NCI-H526 treated with DMSO at 0.1 percent for 48 hours (cell line): ENCODE measurements around the gene ZXDC.
A peak's percentile ranks its signal among the peaks of the same experiment; 100 is the strongest.

Experiments
- DNase-seq: peaks from one replicate; lab custom pipeline; 2025; lab: John Stamatoyannopoulos, UW

ZXDC gene

GRCh38 chr3:126490619-126491018 is 14.9 kb upstream of the ZXDC start:
- no peak for DNase-seq

- no peak for DNase-seq
Observed at GRCh38 chr3:126488886-126489569, 13.3 kb upstream of the ZXDC start.

DNA sequence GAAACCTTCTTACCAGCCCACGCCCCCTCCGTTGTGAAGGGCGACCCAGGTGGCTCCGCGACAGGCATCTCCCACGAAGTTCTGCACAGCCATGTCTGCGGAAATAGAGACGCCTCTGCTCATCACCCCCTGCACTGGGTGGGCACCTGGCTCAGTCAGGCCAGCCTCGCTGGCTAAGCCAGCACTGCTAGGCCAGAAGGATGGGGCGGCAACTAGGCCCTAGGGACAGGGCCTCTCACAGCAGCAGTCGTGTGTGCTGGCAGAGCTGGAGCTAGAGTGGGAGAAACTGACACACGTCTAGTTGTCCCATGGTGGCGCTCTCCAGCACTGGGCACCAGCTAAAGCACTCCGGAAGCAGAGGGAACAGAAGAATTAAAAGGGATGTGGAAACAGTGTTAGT is 12.5 kb upstream of the ZXDC start:
- no peak for DNase-seq

- no peak for DNase-seq
Observed at GRCh38 chr3:126487151-126487771, 11.6 kb upstream of the ZXDC start.

DNA sequence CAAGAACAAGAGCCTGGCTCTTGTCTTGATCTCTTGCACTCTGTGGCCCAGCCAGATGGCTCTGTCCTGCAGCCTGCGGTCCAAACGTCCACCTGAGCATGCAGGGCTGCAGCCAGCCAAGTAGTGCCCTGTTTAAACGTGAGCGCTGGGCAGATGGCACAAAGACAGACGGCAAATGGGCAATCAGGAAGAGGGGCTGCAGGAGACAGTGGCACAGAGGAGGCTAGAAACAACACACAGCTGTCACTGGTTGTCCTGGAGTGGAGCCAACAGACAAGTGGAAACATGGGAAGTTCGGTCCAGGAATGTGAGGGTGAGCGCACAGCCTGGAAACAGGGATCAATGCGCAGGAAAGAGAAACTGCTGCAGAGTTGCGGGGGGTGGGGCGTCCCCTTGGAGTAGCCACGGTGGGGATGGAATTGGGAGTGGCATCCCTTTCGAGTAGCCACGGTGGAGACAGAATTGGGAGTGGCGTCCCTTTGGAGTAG is 10.7 kb upstream of the ZXDC start:
- no peak for DNase-seq

DNA sequence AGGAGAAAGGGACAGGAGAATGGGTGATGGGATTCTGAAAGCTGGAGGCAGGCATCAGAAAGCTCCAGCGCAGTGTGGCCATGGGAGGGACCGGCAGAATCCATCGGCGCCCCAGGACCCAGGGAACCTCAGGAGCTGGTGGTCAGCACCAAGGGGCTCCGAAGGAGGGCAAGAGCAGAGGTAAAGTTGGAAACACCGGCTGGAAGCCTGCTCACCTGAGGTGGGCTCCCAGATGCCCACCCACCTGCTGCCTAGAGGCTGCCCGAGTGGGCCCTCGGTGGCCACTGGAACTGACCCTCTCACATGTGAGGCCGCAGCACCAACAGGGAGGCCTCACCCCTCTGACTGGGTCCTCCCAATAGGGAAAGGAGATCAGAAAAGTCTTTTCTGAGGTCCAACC is 10.3 kb upstream of the ZXDC start:
- DNase-seq: no peak

- DNase-seq: no peak
Observed at GRCh38 chr3:126485176-126485897, 9.6 kb upstream of the ZXDC start.

DNA sequence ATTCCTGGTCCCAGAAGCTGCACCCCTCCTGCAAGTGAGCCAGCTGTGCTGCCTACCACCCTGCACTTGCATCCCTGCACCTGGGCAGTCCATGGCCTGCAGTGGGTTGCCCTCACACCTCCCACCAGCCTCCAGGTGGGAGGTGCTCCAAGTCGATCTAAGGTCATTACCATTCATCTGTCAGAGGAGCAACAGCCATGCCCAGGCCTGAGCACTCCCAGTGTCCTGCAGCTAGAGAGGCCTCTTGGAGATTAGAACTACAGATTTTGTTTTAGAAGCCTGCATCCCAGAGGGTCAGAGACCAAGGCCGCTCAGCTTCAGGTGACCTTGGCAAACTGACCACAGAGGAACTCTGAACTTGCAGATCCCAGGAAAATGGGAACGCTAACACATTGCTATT is 9.0 kb upstream of the ZXDC start:
- no peak for DNase-seq

DNA sequence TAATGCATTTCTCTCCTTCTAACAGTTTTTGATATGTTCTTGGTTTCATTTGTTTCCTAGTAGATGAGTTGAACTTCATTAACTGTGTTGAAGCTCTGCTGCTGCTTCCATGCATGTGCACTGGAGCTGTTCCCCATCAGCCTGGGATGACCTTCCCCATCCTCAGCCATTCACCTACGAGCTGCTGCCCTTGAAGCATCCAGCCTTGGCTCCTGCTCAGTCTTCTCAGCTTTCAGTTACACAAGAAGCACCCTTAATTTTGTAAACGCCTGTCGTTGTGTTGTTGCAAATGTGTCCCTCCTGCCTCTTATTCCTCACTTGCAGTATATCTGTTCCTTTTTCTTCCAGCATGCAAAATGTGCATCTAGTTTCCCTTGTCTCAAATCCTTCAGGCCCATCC is 8.5 kb upstream of the ZXDC start:
- DNase-seq: no peak

GRCh38 chr3:126483321-126483761 is 7.7 kb upstream of the ZXDC start:
- DNase-seq: no peak

- no peak for DNase-seq
Observed at GRCh38 chr3:126482503-126483255, 7.0 kb upstream of the ZXDC start.

GRCh38 chr3:126481808-126482502 is 6.3 kb upstream of the ZXDC start:
- DNase-seq: no peak

DNA sequence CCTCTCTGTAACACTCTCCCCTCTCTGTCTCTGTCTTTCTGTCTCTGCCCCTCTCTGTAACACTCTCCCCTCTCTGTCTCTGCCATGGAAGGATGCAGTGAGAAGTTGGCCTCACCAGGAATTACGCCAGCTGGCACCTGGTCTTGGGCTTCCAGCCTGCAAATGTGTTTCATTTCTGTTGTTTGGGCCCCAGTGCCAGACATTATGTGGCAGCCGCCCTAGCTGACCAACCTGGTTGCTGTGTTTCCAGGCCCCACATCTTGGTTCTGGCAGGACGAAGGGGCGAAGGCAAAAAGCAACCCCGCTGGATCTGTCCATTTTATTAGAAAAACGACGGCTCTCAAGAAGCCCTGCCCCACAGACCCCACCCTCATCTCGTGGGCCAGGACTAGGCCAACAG is 5.2 kb upstream of the ZXDC start:
- no peak for DNase-seq

DNA sequence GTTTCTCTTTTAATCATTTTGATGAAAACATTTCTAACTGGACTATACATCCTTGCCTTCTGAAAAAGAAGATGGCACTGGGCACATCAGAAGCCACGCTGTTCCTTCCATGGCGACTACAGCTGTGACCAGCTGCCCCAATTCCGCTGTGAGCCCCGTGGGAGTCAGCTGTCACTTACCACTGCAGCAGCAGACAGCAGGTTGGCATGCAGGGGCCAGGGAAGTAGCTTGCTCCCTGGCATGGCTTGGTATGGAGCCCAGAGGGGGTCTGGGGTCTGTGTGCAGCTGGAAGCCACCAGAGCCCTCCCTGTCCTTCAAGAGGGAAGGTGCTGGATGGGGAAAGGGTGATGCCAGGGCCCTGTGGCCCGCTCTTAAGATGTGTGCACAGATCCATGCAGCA is 4.5 kb upstream of the ZXDC start:
- no peak for DNase-seq

GRCh38 chr3:126479642-126480041 is 4.0 kb upstream of the ZXDC start:
- DNase-seq: no peak

GRCh38 chr3:126478581-126479310 is 3.1 kb upstream of the ZXDC start:
- DNase-seq: no peak

GRCh38 chr3:126477061-126477380 is 1.3 kb upstream of the ZXDC start:
- no peak for DNase-seq

GRCh38 chr3:126476166-126477060 is 722 bp upstream of the ZXDC start:
- peak; percentile 52 for DNase-seq

DNA sequence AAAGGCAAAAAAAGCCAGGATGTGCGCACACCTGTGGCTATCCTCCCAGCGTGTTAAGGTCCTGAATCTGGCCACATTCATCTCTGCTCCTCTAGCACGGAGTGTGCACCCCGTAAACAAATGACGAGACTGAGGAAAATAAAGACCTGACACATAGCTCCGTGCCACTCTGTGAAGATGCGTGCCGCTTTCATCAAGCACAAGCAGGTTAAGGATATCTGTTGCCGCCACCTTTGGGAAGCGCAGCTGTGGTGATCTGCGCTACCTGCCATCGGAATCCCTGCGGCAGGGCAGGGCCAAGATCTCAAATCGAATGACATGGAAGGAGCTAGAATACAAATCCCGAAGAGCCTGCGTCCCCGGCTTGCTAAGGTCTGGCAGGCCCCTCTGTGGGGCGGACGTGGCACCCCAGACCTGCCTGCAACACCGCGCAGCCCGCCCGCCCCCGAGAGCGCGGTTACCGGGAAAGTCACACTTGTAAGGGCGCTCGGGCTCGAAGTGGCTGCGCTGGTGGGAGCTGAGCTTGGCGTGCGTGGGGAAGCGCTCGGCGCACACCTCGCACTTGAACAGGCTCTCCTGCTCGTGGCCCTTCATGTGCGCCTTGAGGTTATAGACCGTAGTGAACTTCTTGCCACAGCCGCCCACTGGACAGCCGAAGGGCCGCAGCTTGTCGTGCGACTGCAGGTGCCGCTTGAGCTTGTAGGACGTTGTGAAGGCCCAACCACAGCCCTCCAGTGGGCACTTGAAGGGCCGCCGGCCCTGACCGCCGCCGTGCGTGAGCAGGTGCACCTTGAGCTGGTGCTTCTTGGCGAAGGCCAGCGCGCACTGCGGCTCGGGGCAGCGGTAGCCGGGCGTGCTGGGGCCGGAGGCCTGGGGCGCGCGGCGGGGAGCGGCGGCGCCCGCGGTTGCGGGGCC is 936 bp downstream of the ZXDC start:
- DNase-seq: peak; percentile 31
